ENCODE measurements around the gene GAN.
"Not testable (repeated sequence)": the region's sequence is repeated elsewhere in the genome, so short reads cannot be mapped to it uniquely, and the experiment has no call there.

GAN gene

DNA sequence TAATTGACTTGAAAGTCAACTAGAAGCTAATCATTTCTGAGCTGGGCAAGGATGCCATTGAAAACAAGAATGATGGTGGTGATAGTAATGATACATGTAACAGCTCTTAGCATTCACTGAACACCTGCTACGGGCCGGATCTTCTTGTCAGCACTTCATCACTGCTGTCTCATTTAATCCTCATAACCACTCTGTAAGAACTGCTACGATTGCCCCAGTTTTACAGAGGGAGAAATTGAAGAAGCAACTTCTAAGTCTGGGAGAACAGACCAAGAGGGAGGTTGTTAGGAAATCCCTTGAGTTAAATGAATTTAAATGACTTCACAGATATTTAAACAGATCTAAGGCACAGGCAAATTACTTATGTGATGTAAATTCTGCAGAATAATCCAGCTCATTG lies 7.0 kb upstream of the GAN start:
- DNase-seq (ENCODE audit: low read depth in 2 of 2) = no peak

DNA sequence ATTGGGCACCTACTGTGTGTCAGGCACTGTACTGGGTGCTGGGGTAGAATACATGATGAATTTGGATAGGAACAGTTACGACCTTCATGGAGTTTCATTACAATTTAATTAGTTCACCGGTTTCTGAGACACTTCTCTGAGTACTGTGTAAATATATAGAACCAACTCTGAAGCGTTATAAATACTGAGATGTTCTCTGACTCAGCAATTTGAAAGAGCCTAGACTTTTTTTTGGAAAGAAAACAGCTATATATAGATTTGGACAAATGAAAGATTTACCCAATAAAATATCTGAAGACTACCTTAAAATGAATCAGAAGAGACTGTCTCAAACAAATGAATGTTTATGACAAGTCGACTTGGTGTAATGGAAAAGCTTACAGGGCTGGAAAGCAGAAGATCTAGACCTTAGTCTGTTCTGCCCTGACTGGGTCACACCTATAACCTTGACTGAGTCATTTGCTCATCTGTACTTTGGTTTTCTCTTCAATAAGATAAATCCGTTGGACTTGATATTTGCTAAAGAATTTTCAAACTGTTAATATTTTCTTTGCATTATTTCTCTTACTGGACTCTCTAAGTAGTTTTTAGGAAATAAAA lies 4.6 kb upstream of the GAN start:
- no peak for DNase-seq (ENCODE audit: low read depth in 2 of 2)

DNA sequence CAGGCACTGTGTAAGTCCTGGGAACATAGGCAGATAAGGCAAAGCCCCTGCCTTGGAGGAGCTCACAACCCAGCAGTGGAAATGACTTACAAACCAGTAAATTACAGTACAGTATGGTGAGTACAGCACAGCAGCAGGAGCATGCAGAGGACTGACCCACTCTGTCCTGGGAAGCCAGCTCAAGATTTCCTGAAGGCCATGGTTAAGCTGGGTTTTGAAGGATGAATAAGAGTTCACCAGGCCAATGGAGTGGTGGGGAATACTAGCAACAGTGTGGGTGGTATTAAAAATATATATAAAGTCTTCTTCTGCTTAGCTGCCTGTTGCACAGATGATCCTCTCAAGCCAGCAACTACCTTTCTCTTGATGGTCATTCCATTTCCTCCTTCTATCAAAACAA lies 3.0 kb upstream of the GAN start:
- no peak for DNase-seq (ENCODE audit: low read depth in 2 of 2)

DNA sequence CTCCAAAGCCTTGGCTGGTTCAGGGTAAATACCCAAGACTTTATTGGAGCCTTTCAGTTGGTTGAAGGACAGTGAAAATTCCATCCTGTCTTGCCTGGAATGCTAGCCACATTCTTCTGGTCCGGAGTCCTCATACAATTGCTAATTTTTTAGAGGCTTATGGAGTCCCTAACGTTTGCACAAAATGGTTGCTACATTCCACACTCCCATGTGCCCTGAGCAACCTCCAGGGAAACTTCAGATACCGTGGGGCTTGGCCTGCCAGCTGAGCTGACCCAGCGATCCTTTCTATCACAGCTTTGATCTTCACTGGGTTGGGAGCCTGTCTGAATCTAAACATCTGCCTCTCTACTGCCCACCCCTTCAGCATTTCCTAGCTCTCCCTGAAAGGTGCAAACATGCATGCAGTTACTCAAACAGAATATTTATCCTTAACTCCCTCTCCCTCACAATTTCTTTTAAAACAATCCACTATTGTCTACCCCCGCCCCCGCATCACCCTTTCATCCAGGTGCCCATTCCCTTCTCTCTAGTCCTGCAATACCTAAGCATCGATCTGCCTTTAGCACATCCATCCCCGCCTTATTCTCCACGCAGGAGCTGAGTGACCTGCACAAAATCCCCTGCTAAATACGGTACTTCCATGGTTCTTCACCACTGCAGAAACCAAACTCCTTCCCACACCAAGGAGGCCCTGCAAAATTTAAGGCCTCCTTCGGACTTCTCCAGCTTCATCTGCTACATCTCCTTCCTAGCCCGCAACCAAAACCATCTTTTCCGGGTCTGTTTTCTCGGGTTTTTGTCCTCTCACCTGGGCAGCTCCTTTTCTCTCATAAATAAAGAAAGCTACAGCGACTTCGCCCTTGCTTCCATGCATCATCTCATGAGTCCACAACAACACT lies 810 bp upstream of the GAN start:
- no peak for DNase-seq (ENCODE audit: low read depth in 2 of 2)

DNA sequence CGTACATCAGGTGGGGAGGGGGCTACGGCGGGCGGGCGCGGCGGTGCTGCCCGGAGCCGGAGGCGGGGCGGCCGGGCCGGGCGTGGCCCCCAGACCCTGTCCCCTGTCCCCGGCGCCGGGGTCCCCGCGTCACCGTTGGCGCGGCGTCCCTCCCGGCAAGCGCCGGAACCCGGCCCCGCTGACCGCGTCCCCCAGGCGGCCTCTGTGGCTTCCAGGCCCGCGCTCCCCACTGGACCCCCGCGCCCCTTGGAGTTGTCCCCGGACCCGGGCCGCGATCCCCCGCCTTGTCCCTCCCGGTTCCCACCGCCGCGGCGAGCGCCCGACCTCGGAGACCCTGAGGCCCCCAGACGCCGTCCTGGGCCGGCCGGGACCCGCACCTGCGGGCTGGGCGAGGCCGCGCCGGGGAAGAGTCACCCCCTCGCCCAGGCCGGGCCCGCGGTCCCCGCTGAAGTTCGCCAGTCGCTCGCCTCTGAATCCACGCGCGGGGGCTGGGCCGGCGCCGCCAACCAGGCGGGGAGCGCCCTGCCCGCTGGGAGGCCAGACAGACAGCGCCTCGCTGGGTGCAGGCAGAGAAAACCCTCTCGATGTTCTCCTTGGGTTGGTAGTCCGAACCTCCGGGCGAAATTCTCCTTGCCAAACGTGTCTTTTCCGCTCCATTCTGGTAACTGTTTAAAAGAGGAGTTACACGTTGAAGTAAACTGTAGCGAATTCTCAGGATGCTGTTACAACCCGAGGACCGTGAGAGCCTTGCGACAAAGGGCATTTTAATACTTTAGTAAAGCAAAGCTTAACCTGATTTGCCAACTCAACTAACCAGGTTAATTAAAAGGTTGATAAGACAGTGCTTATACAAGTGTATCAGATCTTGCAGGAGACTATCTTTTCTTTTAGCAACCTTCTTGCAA lies 761 bp downstream of the GAN start:
- DNase-seq (ENCODE audit: low read depth in 2 of 2) = peak in 1 of 2 donors; percentile 17

DNA sequence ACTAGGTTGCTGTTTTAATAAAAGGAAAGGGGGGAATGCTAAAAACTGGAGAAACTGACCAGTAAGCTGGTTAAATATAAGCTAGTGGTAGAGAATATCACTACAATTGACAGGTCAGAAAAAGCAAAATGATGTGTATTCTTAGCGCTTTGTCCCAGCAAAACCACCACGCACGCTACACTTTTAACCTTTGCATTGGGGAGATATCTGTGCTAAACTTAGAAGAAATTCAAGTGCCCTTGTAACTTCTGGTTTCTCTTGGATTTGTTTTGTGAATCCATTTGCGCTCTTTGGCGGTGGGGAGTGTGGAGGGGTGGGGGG lies 1.4 kb downstream of the GAN start:
- no peak for DNase-seq (ENCODE audit: low read depth in 2 of 2)

DNA sequence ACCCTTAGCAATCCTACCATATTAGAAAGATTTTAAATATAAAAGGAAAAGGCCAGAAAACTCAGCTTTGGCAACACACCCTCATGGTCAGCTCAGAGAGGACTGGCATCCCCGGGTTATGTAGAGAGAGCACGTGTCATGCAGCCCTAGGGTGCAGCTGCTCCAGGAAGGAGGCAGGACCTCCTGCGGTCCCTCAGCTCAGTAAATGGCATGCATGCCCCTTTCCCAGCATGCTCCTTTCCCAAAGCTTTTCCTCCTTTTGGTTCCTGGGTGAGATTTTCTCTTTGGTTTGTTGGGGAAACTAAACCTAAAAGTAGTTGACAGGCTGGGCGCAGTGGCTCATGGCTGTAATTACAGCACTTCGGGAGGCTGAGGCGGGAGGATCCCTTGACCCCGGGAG lies 3.9 kb downstream of the GAN start:
- DNase-seq (ENCODE audit: low read depth in 2 of 2) = no peak

DNA sequence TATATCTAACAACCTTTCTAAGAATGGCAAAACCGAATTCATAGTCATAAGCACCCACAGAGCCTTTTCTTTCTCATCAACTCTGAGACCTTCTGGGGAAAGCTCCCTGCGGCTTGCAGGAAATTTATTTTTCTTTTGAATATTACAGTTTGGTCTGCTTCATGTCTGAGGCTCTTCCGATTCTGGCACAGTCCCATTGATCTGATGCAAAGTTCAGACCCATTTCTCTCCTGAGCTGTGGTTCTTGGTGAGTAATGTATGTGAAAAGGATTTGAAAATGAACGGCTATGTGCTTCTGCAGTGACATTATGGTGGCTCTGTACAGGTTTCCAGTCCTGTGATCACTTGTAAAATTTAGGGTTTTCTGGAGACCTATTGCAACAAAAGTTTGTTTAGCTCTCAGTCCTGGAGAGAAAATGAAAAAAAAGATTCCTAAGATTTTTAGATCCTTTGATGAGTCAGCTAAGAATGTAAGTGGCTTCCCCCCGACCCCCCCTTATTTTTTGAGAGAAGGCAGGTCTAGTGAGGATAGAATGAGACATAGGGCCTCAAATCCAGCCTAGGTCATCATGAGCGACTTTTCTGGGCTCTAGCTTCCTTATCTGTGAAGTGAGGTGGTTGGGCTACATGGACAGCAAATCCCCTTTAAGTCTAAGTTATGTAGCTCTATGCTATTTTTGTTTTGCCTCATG lies 4.6 kb downstream of the GAN start:
- no peak for DNase-seq (ENCODE audit: low read depth in 2 of 2)

DNA sequence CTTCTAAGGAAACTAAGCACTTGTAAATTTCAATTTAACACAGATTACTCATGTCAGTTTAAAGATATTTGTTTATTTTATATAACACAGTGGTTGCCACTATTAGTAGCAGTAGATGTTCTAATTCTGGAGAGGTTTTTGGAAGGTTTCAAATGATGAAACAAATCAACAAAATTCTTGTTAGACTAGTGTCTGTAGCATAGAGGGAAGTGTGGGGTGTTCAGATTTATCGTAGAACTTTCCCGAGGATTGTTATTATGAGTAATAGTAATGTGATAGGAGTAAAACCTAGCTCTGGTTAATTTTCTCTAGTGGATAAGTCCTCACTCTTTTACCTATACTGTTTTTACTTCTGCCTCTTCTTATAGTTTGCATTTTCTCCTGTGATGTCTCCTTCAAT lies 6.3 kb downstream of the GAN start:
- no peak for DNase-seq (ENCODE audit: low read depth in 2 of 2)

DNA sequence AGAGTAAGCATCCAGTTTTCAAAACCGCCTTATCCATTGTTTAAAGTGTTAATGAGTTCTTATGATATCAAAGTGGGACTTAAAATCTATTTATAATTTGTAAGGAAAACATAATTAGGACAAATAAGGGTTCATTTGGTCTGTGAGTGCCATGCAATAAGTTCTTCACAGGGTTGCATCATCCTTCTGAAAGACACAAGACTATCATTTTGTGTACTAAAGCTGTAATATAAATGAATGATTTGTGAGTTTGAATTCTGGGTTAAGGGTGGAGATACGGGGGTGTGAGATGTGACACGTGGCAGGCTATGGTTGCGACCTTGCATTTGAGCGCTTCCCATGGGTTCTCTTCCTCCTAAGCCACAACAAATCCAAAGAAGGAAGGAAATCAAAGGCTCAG lies 6.8 kb downstream of the GAN start:
- no peak for DNase-seq (ENCODE audit: low read depth in 2 of 2)

DNA sequence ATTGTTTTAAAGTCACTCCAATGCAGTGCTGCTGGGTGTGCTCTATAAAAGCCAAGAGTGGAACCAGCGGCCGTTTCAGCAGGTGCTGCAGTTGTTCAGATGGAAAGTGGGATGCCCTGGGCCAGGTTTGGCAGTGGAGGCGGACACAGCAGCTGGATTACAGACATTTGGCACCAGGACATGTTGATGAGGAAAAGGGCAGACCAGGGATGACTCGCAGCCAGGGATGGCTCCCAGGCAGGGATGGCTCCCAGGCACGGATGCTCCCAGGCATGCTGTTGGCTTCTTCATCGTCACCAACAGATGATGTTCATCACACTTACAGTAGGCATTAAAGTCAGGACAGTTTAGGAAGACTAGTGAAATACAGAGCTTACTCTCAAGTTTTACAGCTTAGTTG lies 10.0 kb downstream of the GAN start:
- DNase-seq (ENCODE audit: low read depth in 2 of 2) = no peak

DNA sequence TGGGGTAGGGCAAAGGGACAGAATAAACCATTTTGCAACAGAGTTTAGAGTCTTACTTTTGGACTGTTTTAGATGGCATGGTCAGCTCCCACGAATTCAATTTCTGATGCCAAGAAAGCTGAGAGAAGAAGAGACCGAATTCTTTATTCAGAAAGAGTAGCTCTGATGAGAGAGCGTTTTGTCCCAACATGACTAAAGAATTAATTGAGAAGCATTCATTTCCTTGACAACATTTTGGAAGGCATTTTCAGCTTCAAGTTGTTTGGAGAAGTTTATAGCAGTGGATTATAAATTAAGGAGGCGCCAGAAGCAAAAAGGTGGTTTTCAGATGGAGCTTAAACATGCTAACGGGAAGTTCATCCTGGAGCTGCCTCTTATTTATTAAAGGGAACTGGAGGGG lies 12.2 kb downstream of the GAN start:
- no peak for DNase-seq (ENCODE audit: low read depth in 2 of 2)

DNA sequence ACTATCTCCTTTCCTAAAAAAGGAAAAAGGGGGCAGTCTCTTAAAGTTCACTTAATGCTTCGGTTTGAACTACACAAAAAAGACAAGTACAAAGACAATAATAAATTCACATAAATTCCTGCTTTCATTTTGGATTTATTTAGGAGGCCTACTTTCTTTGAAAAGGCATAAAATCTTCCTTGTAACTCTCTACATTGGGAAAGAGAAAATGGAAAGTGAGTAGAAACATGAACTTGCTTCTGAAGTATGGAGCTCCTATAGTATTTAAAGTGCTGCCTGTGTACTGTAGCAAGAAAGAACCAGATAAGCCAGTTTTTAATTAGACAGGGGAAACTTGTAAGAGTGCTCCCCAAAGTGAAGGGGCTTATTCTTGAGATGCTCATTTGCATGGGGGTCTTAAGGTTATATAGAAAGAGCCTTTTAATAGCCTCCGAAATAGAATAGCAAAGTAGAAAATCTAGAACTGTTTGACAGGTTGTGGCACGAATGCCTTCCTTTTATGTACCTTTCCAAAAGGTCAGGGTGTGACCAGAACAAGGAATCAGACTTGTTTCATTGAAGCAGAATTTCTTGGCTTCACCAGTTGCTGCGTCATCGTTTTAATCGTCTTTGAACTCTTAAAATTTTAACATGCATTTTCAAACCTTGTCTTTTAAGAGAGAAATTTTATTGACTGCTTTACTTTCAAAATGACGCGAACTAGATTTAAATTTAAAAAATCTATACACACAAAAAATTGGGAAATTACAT lies 12.9 kb downstream of the GAN start:
- no peak for DNase-seq (ENCODE audit: low read depth in 2 of 2)

DNA sequence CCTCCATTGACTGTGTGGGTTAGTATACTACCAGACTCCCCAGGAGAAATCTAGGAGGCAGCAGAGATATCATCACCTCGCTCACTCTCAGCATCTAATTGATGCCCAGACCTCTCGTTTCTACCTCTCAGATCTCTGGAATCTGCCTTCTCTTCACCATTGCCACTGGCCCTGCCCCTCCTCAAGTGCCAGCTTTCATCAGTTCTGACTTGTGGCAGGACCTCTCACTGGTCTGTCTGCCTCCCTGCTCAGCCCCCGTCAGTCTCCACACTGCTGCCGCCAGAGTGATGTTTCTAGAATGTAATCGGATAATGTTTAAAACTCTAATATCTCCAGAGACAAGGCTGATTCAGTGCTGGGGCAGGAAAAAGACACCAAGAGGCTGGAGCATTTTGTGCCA lies 15.2 kb downstream of the GAN start:
- no peak for DNase-seq (ENCODE audit: low read depth in 2 of 2)

DNA sequence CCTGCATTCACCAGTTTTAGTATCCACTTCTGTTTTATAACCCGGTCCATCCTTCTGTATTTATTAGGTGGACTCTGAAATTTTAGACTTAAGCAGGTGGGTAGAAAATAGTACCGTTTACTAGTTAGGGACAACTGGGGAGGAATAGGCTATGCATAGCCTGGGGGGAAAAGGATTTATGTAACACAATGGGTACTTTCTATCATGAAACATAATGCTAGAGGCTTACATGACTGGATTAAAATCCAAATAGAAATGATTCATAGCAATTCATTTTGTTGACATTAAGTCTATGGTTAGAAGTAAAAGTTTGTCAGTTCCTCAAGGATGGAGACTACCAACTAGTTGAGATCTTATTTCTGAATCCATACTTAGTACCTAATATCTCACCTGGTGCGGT lies 18.6 kb downstream of the GAN start:
- no peak for DNase-seq (ENCODE audit: low read depth in 2 of 2)

DNA sequence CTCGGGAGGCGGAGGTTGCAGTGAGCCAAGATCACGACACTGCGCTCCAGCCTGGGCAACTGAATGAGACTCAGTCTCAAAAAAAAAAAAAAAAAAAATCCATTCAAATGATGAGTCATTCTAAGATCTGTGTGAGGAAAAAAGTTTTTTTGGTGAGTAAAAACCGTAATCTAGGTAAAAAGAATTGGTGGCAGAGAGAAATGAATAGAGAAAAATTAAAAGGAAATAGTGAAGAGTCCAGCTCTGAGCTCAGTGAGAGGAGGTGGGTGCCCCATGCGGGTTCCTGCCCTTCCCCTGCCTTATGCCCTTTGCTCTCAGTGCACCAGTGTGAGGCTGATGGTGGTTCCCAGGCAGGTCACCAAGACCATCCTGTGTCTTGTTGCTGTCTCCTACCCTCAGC lies 20.9 kb downstream of the GAN start:
- DNase-seq (ENCODE audit: low read depth in 2 of 2) = no peak

DNA sequence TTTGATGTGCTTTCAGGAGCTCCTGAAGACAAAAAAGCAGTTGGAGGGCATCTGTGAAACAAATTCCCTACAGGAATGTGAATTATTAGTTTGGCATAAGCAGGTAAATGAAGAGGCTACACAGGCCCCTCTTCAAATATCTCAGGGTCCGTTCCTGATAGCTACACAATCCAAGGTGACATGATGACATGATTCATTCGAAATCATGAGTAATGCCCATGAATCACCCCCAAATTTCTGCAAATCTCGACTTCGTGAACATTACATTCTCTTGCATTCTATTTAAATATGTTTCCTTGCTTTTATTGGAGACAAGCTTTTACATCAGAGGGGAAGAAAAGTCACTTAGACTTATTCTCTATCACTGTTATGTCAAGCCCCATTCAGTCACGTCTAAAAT lies 22.3 kb downstream of the GAN start:
- no peak for DNase-seq (ENCODE audit: low read depth in 2 of 2)

DNA sequence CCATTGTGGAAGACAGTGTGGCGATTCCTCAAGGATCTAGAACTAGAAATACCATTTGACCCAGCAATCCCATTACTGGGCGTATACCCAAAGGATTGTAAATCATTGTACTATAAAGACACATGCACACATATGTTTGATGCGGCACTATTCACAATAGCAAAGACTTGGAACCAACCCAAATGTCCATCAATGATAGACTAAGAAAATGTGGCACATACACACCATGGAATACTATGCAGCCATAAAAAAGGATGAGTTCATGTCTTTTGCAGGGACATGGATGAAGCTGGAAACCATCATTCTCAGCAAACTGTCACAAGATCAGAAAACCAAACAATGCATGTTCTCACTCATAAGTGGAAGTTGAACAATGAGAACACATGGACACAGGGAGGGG lies 30.4 kb downstream of the GAN start:
- DNase-seq (ENCODE audit: low read depth in 2 of 2) = not testable (repeated sequence)

DNA sequence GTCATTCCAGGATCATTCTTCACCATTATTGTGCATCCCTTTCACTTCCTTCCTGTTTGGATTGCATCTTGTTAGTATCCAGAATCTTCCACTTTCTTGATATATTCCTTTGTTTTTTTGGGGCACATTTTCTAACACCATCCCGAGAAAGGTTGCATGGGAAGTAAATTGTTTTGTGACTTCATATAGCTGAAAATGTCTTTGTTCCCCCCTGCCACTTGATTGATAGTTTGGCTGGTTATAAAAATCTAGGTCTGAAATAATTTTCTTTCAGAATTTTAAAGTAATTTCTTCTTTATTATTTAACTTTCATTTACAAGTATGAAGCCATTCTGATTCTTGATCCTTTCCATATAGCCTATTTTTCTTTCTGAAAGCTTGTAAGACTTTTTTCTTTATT lies 32.7 kb downstream of the GAN start:
- DNase-seq (ENCODE audit: low read depth in 2 of 2) = no peak

DNA sequence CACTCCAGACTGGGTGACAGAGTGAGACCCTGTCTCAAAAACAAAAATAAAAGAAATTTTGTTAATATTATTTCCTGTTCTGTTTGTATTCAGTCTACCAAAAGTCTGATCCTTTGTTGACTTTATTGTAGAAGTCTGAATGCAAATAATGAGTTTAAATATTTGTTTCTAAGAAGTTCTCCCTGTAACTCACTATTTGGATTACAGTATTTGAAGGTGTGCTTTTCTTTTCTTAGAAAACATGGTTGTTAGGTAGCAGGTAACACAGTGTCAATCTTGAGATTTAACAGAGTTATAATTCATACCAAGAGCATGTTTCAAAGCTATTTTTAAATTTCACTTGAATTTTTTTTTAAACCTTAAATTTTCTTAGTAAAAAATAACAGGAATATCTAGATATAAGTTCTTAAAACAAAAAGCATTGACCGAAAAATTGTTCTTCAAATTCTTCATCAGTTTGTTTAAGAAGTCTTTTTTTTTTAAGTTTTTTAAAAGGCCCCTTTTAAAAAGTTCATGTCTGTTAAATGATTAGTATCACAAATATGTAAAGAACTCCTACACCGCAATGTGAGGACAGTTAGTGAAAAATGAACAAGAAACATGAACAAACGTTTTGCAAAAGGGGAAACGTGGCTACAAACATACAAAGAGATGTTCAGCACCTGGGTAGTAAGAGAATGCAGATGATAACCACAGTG lies 35.0 kb downstream of the GAN start:
- no peak for DNase-seq (ENCODE audit: low read depth in 2 of 2)

DNA sequence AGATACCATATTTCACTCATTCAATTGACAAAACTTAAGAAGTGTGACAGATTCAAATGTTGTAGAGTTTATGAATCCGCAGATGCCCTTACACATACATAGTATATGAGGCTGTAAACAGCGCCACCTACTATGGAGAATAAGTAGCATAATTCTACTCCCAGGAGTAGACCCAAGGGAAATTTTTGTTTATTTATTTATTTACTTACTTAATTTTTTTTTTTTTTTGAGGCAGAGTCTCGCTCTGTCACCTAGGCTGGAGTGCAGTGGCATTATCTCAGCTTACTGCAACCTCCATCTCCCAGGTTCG lies 35.5 kb downstream of the GAN start:
- no peak for DNase-seq (ENCODE audit: low read depth in 2 of 2)

Measured in stimulated activated CD4-positive, alpha-beta T cell treated with anti-CD3 and anti-CD28 coated beads, Interleukin-1b, Interleukin-23, amount 100 ng/mL, for 1 hour (primary cell).